GM23338 (cell line): ENCODE measurements around the gene PHOSPHO1. TPM values are rescaled to one million over a fixed set of nuclear protein-coding genes. Genes with fewer than 3 reads are reported as not detected.

Experiments used
- ATAC-seq: fragments of 200-7000 bp; cut with Tn5 transposase; 3 replicates; pipeline ENCODE4 v1.9.1; 2020
- DNase-seq: peaks from one replicate; pipeline ENCODE4 v3.0.0-alpha.2; 2015; ENCODE audit warnings: low spot score
- H2AFZ ChIP-seq: fragments of 200-600 bp; sonication (generic); 2 replicates; pipeline ENCODE4 v1.8.0; 2016; ENCODE audit warnings: antibody characterized with exemption, mild to moderate bottlenecking, moderate library complexity
- H3F3A ChIP-seq: fragments of 200-600 bp; sonication (generic); replicated peaks from 2 replicates; pipeline ENCODE4 v1.8.0; 2017; ENCODE audit warnings: antibody characterized with exemption, mixed run types, low read depth
- H3K27ac ChIP-seq: fragments of 200-600 bp; sonication (generic); 2 replicates; pipeline ENCODE4 v1.6.1; 2016; ENCODE audit warnings: low read depth
- H3K27me3 ChIP-seq: fragments of 200-600 bp; sonication (generic); 2 replicates; pipeline ENCODE4 v1.8.0; 2016; ENCODE audit warnings: mild to moderate bottlenecking, mixed run types, moderate library complexity; ENCODE audit not compliant: insufficient read depth
- H3K36me3 ChIP-seq: fragments of 200-600 bp; sonication (generic); 2 replicates; pipeline ENCODE4 v1.8.0; 2016; ENCODE audit warnings: mild to moderate bottlenecking; ENCODE audit not compliant: insufficient read depth
- H3K4me1 ChIP-seq: fragments of 200-600 bp; sonication (generic); 2 replicates; pipeline ENCODE4 v1.8.0; 2016; ENCODE audit warnings: mild to moderate bottlenecking, moderate library complexity; ENCODE audit not compliant: insufficient read depth
- H3K4me2 ChIP-seq: fragments of 200-600 bp; sonication (generic); 2 replicates; pipeline ENCODE4 v1.7.1; 2017; ENCODE audit warnings: mixed run types
- H3K4me3 ChIP-seq: fragments of 200-600 bp; sonication (generic); 2 replicates; pipeline ENCODE4 v1.6.1; 2016; ENCODE audit warnings: mixed run types
- H3K79me2 ChIP-seq: fragments of 200-600 bp; sonication (generic); replicated peaks from 2 replicates; pipeline ENCODE4 v1.8.0; 2017; ENCODE audit warnings: mild to moderate bottlenecking; ENCODE audit not compliant: insufficient read depth
- H3K9me2 ChIP-seq: fragments of 200-600 bp; sonication (generic); 2 replicates; pipeline ENCODE4 v1.8.0; 2017; ENCODE audit not compliant: insufficient read depth
- H4K20me1 ChIP-seq: fragments of 200-600 bp; sonication (generic); replicated peaks from 2 replicates; pipeline ENCODE4 v1.8.0; 2017; ENCODE audit warnings: mild to moderate bottlenecking; ENCODE audit not compliant: insufficient read depth
- H3K27ac Mint-ChIP-seq: 2 replicates; pipeline ENCODE4 v1.8.0; 2020; ENCODE audit warnings: inconsistent platforms, mild to moderate bottlenecking, moderate library complexity, mixed read lengths
- H3K27me3 Mint-ChIP-seq: 3 replicates; pipeline ENCODE4 v1.8.0; 2022; ENCODE audit warnings: low read depth, mild to moderate bottlenecking, moderate library complexity, mixed read lengths, inconsistent platforms; ENCODE audit not compliant: insufficient read depth, poor library complexity
- H3K36me3 Mint-ChIP-seq: 3 replicates; pipeline ENCODE4 v1.8.0; 2021; ENCODE audit warnings: low read depth, mild to moderate bottlenecking, inconsistent platforms, moderate library complexity, mixed read lengths
- H3K4me1 Mint-ChIP-seq: 3 replicates; pipeline ENCODE4 v1.8.0; 2020; ENCODE audit warnings: mild to moderate bottlenecking, inconsistent platforms, mixed read lengths
- H3K4me3 Mint-ChIP-seq: 3 replicates; pipeline ENCODE4 v1.8.0; 2021; ENCODE audit warnings: moderate library complexity, mild to moderate bottlenecking, inconsistent platforms, mixed read lengths
- H3K9me3 Mint-ChIP-seq: 3 replicates; pipeline ENCODE4 v1.8.0; 2020; ENCODE audit warnings: moderate library complexity, mild to moderate bottlenecking, inconsistent platforms, mixed read lengths
- CREB1 ChIP-seq: fragments of 250-450 bp; sonication (Bioruptor Pico); IDR thresholded peaks from 2 replicates; pipeline ENCODE4 v1.5.0; 2020; ENCODE audit warnings: low read depth, mild to moderate bottlenecking, moderate library complexity
- EZH2 ChIP-seq: fragments of 200-600 bp; sonication (generic); IDR thresholded peaks from one replicate; pipeline ENCODE4 v1.8.0; 2017; ENCODE audit warnings: antibody characterized with exemption, mild to moderate bottlenecking, low read depth; ENCODE audit not compliant: unreplicated experiment
- JUNB ChIP-seq: IDR thresholded peaks from one replicate; pipeline ENCODE4 v1.6.1; 2016; ENCODE audit warnings: antibody characterized with exemption; ENCODE audit not compliant: unreplicated experiment
- NANOG ChIP-seq: IDR thresholded peaks from 2 replicates; pipeline ENCODE4 v1.6.1; 2016; ENCODE audit warnings: antibody characterized with exemption, borderline replicate concordance
- POLR2AphosphoS5 ChIP-seq: IDR thresholded peaks from 2 replicates; pipeline ENCODE4 v1.6.1; 2016; ENCODE audit warnings: antibody characterized with exemption, low read depth
- REST ChIP-seq: IDR thresholded peaks from one replicate; pipeline ENCODE4 v1.6.1; 2018; ENCODE audit warnings: antibody characterized with exemption; ENCODE audit not compliant: unreplicated experiment
- STAT1 ChIP-seq: IDR thresholded peaks from one replicate; pipeline ENCODE4 v1.6.1; 2016; ENCODE audit warnings: antibody characterized with exemption; ENCODE audit not compliant: unreplicated experiment
- ZNF114 ChIP-seq: fragments of 250-450 bp; sonication (Bioruptor Pico); IDR thresholded peaks from 2 replicates; pipeline ENCODE4 v1.5.0; 2020; ENCODE audit warnings: mild to moderate bottlenecking, moderate library complexity
- polyA plus RNA-seq: library from polyadenylated mRNA; unstranded; fragments of >200 nt; fragmentation: Nextera tagmentation; extraction: Ambion mirVana; gene quantifications from 2 replicates; pipeline ENCODE4 v1.2.1, GENCODE V29; 2016
- total RNA-seq: library from RNA; depleted of rRNA; stranded (reverse); fragments of >200 nt; shearing (Covaris generic); gene quantifications from 2 replicates; pipeline ENCODE4 v1.2.3, GENCODE V29; 2014
- TF ChIP-seq, protein P1 (sequence below): fragments of 250-450 bp; sonication (Bioruptor Pico); IDR thresholded peaks from 2 replicates; pipeline ENCODE4 v1.5.0; 2020; ENCODE audit warnings: mild to moderate bottlenecking, moderate library complexity

The PHOSPHO1 gene
- total and polyA plus RNA-seq, 2 experiments from 2014 or later = 0.71 to 2.2 TPM

- H3K27me3 ChIP-seq = peaks cover 24% of the 10 kb centered on the region
- H3K79me2 ChIP-seq = no peaks in the 10 kb centered on the region
- H3K27ac ChIP-seq = no peak overlapping the region
- no peaks in the 10 kb centered on the region for H3K36me3 ChIP-seq
- ATAC-seq (peak; percentile 82), DNase-seq (peak; percentile 70)
- peak overlapping the region; percentile 92 for H3K4me2 ChIP-seq
- no peaks in the 10 kb centered on the region for H3K4me1 ChIP-seq
- no peaks in the 10 kb centered on the region for H4K20me1 ChIP-seq
- H3K4me3 ChIP-seq = peak overlapping the region; percentile 72
- peak overlapping the region; percentile 98 for H2AFZ ChIP-seq
- H3K9me2 ChIP-seq = no peaks in the 10 kb centered on the region
- H3K36me3 Mint-ChIP-seq = no peaks in the 10 kb centered on the region
- peaks cover 31% of the 10 kb centered on the region for H3K27me3 Mint-ChIP-seq
- H3K4me3 Mint-ChIP-seq = peak overlapping the region; percentile 78
- H3K4me1 Mint-ChIP-seq = peaks cover 5% of the 10 kb centered on the region
- H3F3A ChIP-seq = no peaks in the 10 kb centered on the region
- H3K9me3 Mint-ChIP-seq = no peaks in the 10 kb centered on the region
- TF ChIP-seq EZH2 = peak; percentile 25
- TF ChIP-seq, protein P1, sequence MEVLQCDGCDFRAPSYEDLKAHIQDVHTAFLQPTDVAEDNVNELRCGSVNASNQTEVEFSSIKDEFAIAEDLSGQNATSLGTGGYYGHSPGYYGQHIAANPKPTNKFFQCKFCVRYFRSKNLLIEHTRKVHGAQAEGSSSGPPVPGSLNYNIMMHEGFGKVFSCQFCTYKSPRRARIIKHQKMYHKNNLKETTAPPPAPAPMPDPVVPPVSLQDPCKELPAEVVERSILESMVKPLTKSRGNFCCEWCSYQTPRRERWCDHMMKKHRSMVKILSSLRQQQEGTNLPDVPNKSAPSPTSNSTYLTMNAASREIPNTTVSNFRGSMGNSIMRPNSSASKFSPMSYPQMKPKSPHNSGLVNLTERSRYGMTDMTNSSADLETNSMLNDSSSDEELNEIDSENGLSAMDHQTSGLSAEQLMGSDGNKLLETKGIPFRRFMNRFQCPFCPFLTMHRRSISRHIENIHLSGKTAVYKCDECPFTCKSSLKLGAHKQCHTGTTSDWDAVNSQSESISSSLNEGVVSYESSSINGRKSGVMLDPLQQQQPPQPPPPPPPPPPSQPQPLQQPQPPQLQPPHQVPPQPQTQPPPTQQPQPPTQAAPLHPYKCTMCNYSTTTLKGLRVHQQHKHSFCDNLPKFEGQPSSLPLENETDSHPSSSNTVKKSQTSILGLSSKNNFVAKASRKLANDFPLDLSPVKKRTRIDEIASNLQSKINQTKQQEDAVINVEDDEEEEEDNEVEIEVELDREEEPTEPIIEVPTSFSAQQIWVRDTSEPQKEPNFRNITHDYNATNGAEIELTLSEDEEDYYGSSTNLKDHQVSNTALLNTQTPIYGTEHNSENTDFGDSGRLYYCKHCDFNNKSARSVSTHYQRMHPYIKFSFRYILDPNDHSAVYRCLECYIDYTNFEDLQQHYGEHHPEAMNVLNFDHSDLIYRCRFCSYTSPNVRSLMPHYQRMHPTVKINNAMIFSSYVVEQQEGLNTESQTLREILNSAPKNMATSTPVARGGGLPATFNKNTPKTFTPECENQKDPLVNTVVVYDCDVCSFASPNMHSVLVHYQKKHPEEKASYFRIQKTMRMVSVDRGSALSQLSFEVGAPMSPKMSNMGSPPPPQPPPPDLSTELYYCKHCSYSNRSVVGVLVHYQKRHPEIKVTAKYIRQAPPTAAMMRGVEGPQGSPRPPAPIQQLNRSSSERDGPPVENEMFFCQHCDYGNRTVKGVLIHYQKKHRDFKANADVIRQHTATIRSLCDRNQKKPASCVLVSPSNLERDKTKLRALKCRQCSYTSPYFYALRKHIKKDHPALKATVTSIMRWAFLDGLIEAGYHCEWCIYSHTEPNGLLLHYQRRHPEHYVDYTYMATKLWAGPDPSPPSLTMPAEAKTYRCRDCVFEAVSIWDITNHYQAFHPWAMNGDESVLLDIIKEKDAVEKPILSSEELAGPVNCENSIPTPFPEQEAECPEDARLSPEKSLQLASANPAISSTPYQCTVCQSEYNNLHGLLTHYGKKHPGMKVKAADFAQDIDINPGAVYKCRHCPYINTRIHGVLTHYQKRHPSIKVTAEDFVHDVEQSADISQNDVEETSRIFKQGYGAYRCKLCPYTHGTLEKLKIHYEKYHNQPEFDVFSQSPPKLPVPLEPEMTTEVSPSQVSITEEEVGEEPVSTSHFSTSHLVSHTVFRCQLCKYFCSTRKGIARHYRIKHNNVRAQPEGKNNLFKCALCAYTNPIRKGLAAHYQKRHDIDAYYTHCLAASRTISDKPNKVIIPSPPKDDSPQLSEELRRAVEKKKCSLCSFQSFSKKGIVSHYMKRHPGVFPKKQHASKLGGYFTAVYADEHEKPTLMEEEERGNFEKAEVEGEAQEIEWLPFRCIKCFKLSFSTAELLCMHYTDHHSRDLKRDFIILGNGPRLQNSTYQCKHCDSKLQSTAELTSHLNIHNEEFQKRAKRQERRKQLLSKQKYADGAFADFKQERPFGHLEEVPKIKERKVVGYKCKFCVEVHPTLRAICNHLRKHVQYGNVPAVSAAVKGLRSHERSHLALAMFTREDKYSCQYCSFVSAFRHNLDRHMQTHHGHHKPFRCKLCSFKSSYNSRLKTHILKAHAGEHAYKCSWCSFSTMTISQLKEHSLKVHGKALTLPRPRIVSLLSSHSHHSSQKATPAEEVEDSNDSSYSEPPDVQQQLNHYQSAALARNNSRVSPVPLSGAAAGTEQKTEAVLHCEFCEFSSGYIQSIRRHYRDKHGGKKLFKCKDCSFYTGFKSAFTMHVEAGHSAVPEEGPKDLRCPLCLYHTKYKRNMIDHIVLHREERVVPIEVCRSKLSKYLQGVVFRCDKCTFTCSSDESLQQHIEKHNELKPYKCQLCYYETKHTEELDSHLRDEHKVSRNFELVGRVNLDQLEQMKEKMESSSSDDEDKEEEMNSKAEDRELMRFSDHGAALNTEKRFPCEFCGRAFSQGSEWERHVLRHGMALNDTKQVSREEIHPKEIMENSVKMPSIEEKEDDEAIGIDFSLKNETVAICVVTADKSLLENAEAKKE (CRISPR knock-in tag) = no peak
- no peak overlapping the region for H3K27ac Mint-ChIP-seq
These were observed 29.6 kb upstream of the PHOSPHO1 start for GRCh38 chr17:49260011-49260816.

DNA sequence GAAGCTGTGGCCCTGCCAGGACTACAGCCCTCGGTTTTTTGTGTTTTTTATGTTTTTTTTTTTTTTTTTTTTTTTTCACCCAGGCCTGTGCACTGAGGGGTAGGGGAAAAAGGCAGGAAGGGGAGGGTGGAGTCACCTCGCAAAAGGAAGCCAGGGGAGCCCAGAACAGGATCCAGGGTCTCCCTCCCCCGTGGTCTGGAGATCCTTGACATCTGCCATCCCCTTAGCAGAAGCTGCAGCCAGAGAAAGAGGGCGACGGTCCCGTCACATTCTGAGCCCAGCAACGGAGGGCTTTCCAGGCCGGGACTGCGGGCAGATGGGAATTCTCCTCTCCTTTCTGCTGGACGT lies 29.1 kb upstream of the PHOSPHO1 start:
- Histone ChIP-seq H2AFZ (peak overlapping the region; percentile 98), H3K27me3 (peaks cover 24% of the 10 kb centered on the region), H4K20me1 (no peaks in the 10 kb centered on the region), H3K4me1 (no peaks in the 10 kb centered on the region), H3F3A (no peaks in the 10 kb centered on the region), H3K4me2 (peak overlapping the region; percentile 92), H3K9me2 (no peaks in the 10 kb centered on the region), H3K79me2 (no peaks in the 10 kb centered on the region), H3K27ac (no peak overlapping the region), H3K36me3 (no peaks in the 10 kb centered on the region), H3K4me3 (peak overlapping the region; percentile 72)
- Mint-ChIP-seq H3K9me3 (no peaks in the 10 kb centered on the region), H3K36me3 (no peaks in the 10 kb centered on the region), H3K4me3 (peak overlapping the region; percentile 78), H3K27ac (no peak overlapping the region), H3K4me1 (peaks cover 5% of the 10 kb centered on the region), H3K27me3 (peaks cover 31% of the 10 kb centered on the region)
- ATAC-seq = peak; percentile 11; the same call in 2 of the 3 replicates
- no peak for DNase-seq
- TF ChIP-seq EZH2 = no peak
- TF ChIP-seq JUNB = no peak
- no peak for TF ChIP-seq CREB1 (CRISPR knock-in tag)
- no peak for TF ChIP-seq ZNF114
- no peak for TF ChIP-seq NANOG
- TF ChIP-seq POLR2AphosphoS5 = no peak
- TF ChIP-seq STAT1 = no peak
- no peak for TF ChIP-seq REST
